OCI-LY3 (cell line): ENCODE measurements around the gene SECISBP2.

ENCODE experiments used
- CTCF ChIP-seq: fragments of 200-600, 300-600 bp; sonication (generic); IDR thresholded peaks from 2 replicates; pipeline ENCODE4 v1.5.1; 2014; ENCODE audit warnings: antibody characterized with exemption, low read length, low read depth
- EZH2phosphoT487 ChIP-seq: fragments of 200-600 bp; shearing (Covaris generic); IDR thresholded peaks from 2 replicates; pipeline ENCODE4 v1.6.1; 2018; ENCODE audit warnings: antibody characterized with exemption, mixed run types, low read depth

DNA sequence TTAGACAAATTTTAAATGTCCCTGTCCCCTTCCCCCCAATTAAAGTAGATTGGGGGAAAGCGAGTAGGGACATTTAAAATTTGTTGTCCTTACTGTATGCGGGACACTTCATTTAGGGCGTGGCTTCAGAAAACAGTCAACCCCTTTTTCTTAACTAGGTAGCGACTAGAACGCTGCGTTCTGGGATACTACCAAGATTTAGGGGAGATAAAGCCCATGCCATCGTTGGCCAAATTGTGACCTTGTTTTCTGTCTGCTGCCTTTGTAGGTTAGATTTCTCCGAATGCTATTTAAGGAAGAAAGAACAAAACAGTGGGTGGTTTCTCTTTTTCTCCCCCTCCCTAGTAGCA, 6.1 kb upstream of the SECISBP2 start:
- TF ChIP-seq CTCF = no peak
- TF ChIP-seq EZH2phosphoT487 = no peak
